ENCODE measurements around the gene ASNSD1.
"Not testable (repeated sequence)": the region's sequence is repeated elsewhere in the genome, so short reads cannot be mapped to it uniquely, and the experiment has no call there.

Gene ASNSD1

DNA sequence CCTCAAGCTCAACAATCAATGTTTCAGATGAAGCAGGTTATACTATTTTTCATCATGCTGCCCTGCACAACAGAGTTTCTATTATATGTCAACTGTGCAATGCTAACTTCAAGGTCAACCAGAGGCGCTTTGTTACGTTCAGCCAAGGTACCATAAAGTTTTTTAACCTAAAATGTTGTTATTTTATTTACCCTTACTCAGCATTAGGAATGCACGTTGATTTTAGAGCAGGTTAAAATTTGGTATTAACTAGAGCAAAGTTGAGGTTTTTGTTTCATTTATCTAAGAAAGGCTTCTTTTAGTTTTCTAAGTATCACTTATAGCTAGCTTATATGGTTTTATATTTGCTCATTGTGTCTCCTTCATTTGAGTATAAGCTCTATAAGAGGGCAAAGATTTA lies 35.0 kb downstream of the ASNSD1 start:
- DNase-seq: no peak

DNA sequence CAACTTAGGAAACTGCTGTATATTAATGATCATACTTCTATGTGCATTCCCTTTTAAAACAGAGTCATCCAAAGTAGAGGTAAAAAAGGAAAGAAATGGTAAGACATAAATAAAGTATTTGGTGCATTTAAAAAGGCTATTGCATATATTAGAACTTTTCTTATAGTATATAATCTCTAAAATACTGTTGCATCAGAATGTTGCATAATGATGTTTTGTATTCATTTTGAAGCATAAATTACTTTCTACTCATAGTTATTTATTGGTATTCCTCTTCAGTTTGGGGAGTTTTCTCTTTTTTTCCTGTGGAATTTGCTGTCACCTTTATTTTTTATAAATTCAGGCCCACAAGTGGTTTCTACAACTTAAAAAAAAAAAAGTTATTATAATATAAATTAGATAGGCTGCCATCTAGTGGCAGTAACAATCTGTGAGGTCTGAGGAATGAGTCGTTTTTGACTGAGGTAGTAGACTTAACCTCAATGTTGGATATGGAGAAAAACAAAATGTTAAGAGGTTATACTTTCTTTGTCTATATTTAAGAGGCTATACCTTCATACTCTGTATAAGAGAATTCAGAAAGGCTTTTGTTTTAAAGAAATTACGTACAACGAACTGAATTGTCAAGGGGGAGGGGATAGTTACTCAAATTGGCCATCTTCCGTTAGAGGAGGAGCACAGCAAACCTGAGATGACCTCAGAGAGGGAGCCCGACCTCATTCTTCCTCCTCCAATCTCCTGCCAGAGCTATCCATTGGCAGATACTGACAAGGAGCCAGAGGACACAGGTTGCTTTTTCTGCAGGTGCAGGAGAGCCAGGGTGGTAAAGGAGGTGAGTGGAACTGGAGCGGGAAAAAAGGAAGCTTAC lies 37.0 kb downstream of the ASNSD1 start:
- DNase-seq: peak; percentile 70

DNA sequence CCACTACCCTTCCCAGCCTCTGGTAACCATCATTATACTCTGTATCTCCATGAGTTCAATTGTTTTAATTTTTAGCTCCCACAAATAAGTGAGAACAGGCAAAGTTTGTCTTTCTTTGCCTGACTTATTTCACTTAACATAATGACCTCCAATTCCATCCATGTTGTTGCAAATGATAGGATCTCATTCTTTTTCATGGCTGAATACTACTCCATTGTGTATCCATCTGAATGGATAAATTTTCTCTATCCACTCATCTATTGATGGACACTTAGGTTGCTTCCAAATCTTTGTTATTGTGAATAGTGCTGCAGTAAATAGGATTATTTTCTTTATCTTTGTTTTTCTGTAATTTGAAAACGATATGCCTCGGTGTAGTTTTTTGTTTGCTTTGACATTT lies 39.4 kb downstream of the ASNSD1 start:
- DNase-seq: no peak

DNA sequence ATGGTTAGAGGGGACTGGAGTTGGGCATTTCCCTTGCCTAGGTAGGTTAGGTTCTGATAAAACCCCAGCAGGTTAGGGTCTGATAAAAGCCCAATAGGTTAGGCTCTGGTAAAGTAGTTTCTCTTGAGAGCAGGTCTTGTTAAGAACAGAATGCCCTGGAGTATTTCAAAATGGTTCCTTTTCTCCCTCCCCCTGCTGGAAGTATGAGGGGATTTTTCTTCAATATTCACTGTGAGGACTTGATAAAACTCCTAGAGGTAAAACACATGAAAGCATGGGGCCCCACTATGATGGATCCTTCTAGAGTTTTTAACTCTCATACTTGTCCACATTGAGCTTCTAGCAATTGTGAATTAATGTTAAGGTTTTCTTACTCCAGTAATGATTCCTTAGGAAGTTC lies 40.8 kb downstream of the ASNSD1 start:
- DNase-seq: no peak

DNA sequence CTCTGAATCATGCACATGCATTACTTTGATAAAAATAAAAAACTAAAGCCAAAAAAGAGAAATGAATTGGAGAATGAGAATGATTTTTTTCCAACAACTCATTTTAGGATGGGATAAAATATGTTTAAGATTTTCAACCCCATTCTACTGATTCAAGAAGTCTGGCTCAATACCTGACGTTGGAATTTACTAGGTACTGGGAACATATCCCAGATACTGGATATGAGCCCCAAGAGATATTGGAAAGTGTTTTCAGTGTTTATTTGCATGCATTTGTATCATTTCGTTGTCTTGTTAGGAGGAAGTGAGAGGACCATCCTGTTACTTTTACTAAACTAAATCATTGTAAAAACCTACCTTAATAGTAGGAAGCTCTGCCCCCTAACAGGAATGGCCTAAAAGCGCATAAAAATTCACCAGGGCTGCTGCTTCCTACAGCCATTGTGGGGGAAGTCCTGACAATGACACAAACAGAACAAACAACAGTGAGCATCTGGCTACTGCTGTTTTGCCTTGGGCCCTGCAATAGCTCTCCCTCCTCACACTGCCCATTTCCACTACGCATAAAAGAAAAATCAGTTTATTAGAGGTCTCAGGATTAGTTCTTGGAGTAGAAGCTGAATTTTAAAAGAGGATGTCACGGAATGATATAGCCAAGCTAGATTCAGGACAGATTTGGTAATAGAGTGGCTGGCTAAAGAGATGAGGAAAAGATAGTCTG lies 48.4 kb downstream of the ASNSD1 start:
- DNase-seq: no peak

DNA sequence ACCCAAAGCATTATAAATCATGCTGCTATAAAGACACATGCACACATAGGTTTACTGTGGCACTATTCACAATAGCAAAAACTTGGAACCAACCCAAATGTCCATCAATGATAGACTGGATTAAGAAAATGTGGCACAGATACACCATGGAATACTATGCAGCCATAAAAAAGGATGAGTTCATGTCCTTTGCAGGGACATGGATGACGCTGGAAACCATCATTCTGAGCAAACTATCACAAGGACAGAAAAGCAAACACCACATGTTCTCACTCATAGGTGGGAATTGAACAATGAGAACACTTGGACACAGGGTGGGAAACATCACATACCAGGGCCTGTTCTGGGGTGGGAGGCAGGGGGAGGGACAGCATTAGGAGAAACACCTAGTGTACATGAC lies 56.3 kb downstream of the ASNSD1 start:
- DNase-seq: not testable (repeated sequence)

DNA sequence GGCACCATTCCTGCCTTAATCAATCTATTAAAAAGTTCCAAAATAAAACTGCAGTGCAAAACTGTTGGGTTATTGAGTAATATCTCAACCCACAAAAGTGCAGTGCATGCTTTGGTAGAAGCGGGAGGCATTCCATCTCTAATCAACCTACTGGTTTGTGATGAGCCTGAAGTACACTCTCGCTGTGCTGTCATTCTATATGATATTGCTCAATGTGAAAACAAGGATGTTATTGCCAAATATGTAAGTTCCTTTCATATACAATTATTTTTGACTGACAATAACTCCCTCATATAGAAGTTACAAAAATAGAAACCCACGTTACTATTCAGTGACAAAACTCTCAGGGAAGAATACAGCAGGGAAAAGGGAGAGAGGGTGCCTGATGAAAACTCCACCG lies 58.3 kb downstream of the ASNSD1 start:
- no peak for DNase-seq

Data from CD4-positive, alpha-beta T cell treated with Interleukin-4 for 4 hours (primary cell).